Mesothelial cell of epicardium (in vitro differentiated cells): Measurements from ENCODE around the gene TATDN2. TPM values are rescaled to one million over a fixed set of nuclear protein-coding genes. Genes with fewer than 3 reads are reported as not detected.

Source experiments
- DNase-seq, 2 experiments: peaks; one replicate each; pipeline ENCODE4 v3.0.0; 2021; ENCODE audit warnings: low spot score in 2 of 2; ENCODE audit not compliant: unreplicated experiment in 2 of 2
- H3K27ac Mint-ChIP-seq: 2 replicates; pipeline ENCODE4 v1.8.0; 2021; ENCODE audit warnings: mixed read lengths
- H3K27me3 Mint-ChIP-seq: 2 replicates; pipeline ENCODE4 v1.8.0; 2021; ENCODE audit warnings: low read depth, mixed read lengths
- H3K36me3 Mint-ChIP-seq: 2 replicates; pipeline ENCODE4 v1.8.0; 2021; ENCODE audit warnings: mixed read lengths
- H3K4me1 Mint-ChIP-seq: 2 replicates; pipeline ENCODE4 v1.8.0; 2021; ENCODE audit warnings: mixed read lengths
- H3K4me3 Mint-ChIP-seq: 2 replicates; pipeline ENCODE4 v1.8.0; 2021; ENCODE audit warnings: mild to moderate bottlenecking, moderate library complexity, mixed read lengths
- H3K9me3 Mint-ChIP-seq: 2 replicates; pipeline ENCODE4 v1.8.0; 2021; ENCODE audit warnings: mixed read lengths
- CTCF ChIP-seq: fragments of 200-600 bp; sonication (generic); IDR thresholded peaks from one replicate; pipeline ENCODE4 v1.5.0; 2021; ENCODE audit warnings: antibody characterized with exemption; ENCODE audit not compliant: unreplicated experiment
- total RNA-seq: library from RNA; stranded (reverse); gene quantifications from 3 replicates; pipeline ENCODE4 v1.2.1, GENCODE V29; 2021

The TATDN2 gene
- total RNA-seq, 1 donor from 2014 or later = 40.6 TPM

- Mint-ChIP-seq H3K9me3 (peaks cover 11% of the 10 kb centered on the region), H3K4me3 (peak overlapping the region; percentile 88), H3K27ac (peak overlapping the region; percentile 86), H3K4me1 (peaks cover 25% of the 10 kb centered on the region), H3K27me3 (no peaks in the 10 kb centered on the region), H3K36me3 (peaks cover 19% of the 10 kb centered on the region)
- TF ChIP-seq CTCF = no peak
- DNase-seq = no peak
Measured at GRCh38 chr3:10249833-10250232, 1.6 kb downstream of the TATDN2 start.

GRCh38 chr3:10251006-10251405 lies 2.7 kb downstream of the TATDN2 start:
- no peak overlapping the region for H3K27ac Mint-ChIP-seq
- H3K27me3 Mint-ChIP-seq = no peaks in the 10 kb centered on the region
- peaks cover 24% of the 10 kb centered on the region for H3K36me3 Mint-ChIP-seq
- H3K9me3 Mint-ChIP-seq = peaks cover 3% of the 10 kb centered on the region
- DNase-seq = no peak
- peaks cover 25% of the 10 kb centered on the region for H3K4me1 Mint-ChIP-seq
- H3K4me3 Mint-ChIP-seq = peak overlapping the region; percentile 88
- TF ChIP-seq CTCF = no peak

GRCh38 chr3:10253731-10254130 lies 5.5 kb downstream of the TATDN2 start:
- Mint-ChIP-seq H3K36me3 (peaks cover 34% of the 10 kb centered on the region), H3K4me1 (peaks cover 20% of the 10 kb centered on the region), H3K4me3 (no peak overlapping the region), H3K27ac (no peak overlapping the region), H3K27me3 (no peaks in the 10 kb centered on the region), H3K9me3 (no peaks in the 10 kb centered on the region)
- no peak for DNase-seq
- TF ChIP-seq CTCF = no peak

GRCh38 chr3:10255835-10256234 lies 7.6 kb downstream of the TATDN2 start:
- Mint-ChIP-seq H3K36me3 (peaks cover 46% of the 10 kb centered on the region), H3K27me3 (no peaks in the 10 kb centered on the region), H3K4me3 (no peak overlapping the region), H3K27ac (no peak overlapping the region), H3K4me1 (peaks cover 4% of the 10 kb centered on the region), H3K9me3 (no peaks in the 10 kb centered on the region)
- TF ChIP-seq CTCF = no peak
- DNase-seq = no peak

GRCh38 chr3:10259036-10259435 lies 10.8 kb downstream of the TATDN2 start:
- H3K36me3 Mint-ChIP-seq = peaks cover 54% of the 10 kb centered on the region
- no peaks in the 10 kb centered on the region for H3K27me3 Mint-ChIP-seq
- no peak for TF ChIP-seq CTCF

GRCh38 chr3:10259798-10260197 lies 11.5 kb downstream of the TATDN2 start:
- H3K4me3 Mint-ChIP-seq = no peak overlapping the region
- H3K9me3 Mint-ChIP-seq = no peaks in the 10 kb centered on the region
- peaks cover 51% of the 10 kb centered on the region for H3K36me3 Mint-ChIP-seq
- no peaks in the 10 kb centered on the region for H3K27me3 Mint-ChIP-seq
- H3K27ac Mint-ChIP-seq = no peak overlapping the region
- DNase-seq = no peak
- no peak for TF ChIP-seq CTCF
- H3K4me1 Mint-ChIP-seq = peaks cover 13% of the 10 kb centered on the region

More at GRCh38 chr3:10259036-10259435, 10.8 kb downstream of the TATDN2 start:
- H3K9me3 Mint-ChIP-seq = no peaks in the 10 kb centered on the region
- no peak for DNase-seq
- H3K4me1 Mint-ChIP-seq = peaks cover 10% of the 10 kb centered on the region
- H3K4me3 Mint-ChIP-seq = no peak overlapping the region
- H3K27ac Mint-ChIP-seq = no peak overlapping the region
